Measurements from ENCODE around the gene ITGB1. TPM values are rescaled to one million over a fixed set of nuclear protein-coding genes. Genes with fewer than 3 reads are reported as not detected.

Gene ITGB1
- total RNA-seq, 1 experiment from 2014 or later, result 317 TPM

- no peak for TF ChIP-seq ZNF219 (CRISPR knock-in tag; IDR thresholded peaks at IDR 0.05; ENCODE audit: borderline replicate concordance)
Measured at GRCh38 chr10:32931593-32931992, 26.4 kb downstream of the ITGB1 start (continued).

GRCh38 chr10:32930036-32930435 lies 28.0 kb downstream of the ITGB1 start:
- H3K9me3 Mint-ChIP-seq, result peaks cover 11% of the 10 kb centered on the region
- H3K27ac Mint-ChIP-seq, result peak overlapping the region; percentile 50
- H3K36me3 Mint-ChIP-seq, result peaks cover 62% of the 10 kb centered on the region
- DNase-seq (ENCODE audit: low spot score) (no peak), ATAC-seq (no peak)
- no peaks in the 10 kb centered on the region for H3K27me3 Mint-ChIP-seq (ENCODE audit: low read depth)
- no peak overlapping the region for H3K4me3 Mint-ChIP-seq
- CTCF ChIA-PET, result no interaction called here
- H3K4me1 Mint-ChIP-seq, result peaks cover 10% of the 10 kb centered on the region
- POLR2A ChIA-PET, result no interaction called here
- TF ChIP-seq STAT6 (CRISPR knock-in tag; conservative IDR thresholded peaks at IDR 0.05; ENCODE audit: low read depth), result no peak
- no peak for TF ChIP-seq EMX1 (CRISPR knock-in tag; IDR thresholded peaks at IDR 0.05)
- no peak for TF ChIP-seq FOXJ3 (CRISPR knock-in tag; IDR thresholded peaks at IDR 0.05; ENCODE audit: borderline replicate concordance)
- no peak for TF ChIP-seq ZSCAN18 (CRISPR knock-in tag; IDR thresholded peaks at IDR 0.05)
- TF ChIP-seq GRHL2 (CRISPR knock-in tag; IDR thresholded peaks at IDR 0.05; ENCODE audit: insufficient replicate concordance, severe bottlenecking), result no peak

GRCh38 chr10:32929634-32930033 lies 28.4 kb downstream of the ITGB1 start:
- ChIA-PET CTCF (interaction anchor here (0.6 kb wide), 1 partner anchor 701 kb away, joined by 5 read pairs; no protein-coding TSS in a partner anchor), POLR2A (no interaction called here)
- no peaks in the 10 kb centered on the region for H3K27me3 Mint-ChIP-seq (ENCODE audit: low read depth)
- no peak overlapping the region for H3K4me3 Mint-ChIP-seq
- H3K36me3 Mint-ChIP-seq, result peaks cover 62% of the 10 kb centered on the region
- no peak for ATAC-seq
- peaks cover 11% of the 10 kb centered on the region for H3K9me3 Mint-ChIP-seq
- DNase-seq (ENCODE audit: low spot score), result no peak
- H3K27ac Mint-ChIP-seq, result no peak overlapping the region; the same call in 1 of the 2 replicates
- H3K4me1 Mint-ChIP-seq, result peaks cover 10% of the 10 kb centered on the region
- TF ChIP-seq ETV6 (CRISPR knock-in tag; IDR thresholded peaks at IDR 0.05) (no peak), CBFB (CRISPR knock-in tag; IDR thresholded peaks at IDR 0.05; ENCODE audit: low read depth) (no peak), RELA (CRISPR knock-in tag; IDR thresholded peaks at IDR 0.05; ENCODE audit: borderline replicate concordance) (no peak), ELF4 (CRISPR knock-in tag; IDR thresholded peaks at IDR 0.05; ENCODE audit: low read depth) (no peak), ZNF121 (CRISPR knock-in tag; IDR thresholded peaks at IDR 0.05) (no peak), ZBTB43 (CRISPR knock-in tag; IDR thresholded peaks at IDR 0.05) (no peak), CREM (CRISPR knock-in tag; IDR thresholded peaks at IDR 0.05) (no peak), CTCF (IDR thresholded peaks at IDR 0.05) (no peak), CREB1 (CRISPR knock-in tag; IDR thresholded peaks at IDR 0.05) (no peak), ATF1 (CRISPR knock-in tag; IDR thresholded peaks at IDR 0.05) (no peak), ATF6 (CRISPR knock-in tag; IDR thresholded peaks at IDR 0.05) (no peak), MAX (CRISPR knock-in tag; IDR thresholded peaks at IDR 0.05) (no peak), ZNF232 (CRISPR knock-in tag; IDR thresholded peaks at IDR 0.05) (no peak), ATF3 (CRISPR knock-in tag; conservative IDR thresholded peaks at IDR 0.05) (no peak), CDX4 (CRISPR knock-in tag; IDR thresholded peaks at IDR 0.05; ENCODE audit: borderline replicate concordance) (no peak)

Data from WTC11 (cell line).